Keratinocyte (primary cell): Measurements from ENCODE around the gene NEURL3.

Source experiments
- EZH2 ChIP-seq: IDR thresholded peaks from one replicate; pipeline ENCODE4 v1.6.1; 2012; ENCODE audit warnings: inconsistent platforms, mild to moderate bottlenecking, low read length, moderate library complexity
- TF ChIP-seq, protein P1 (sequence below), 3 experiments: IDR thresholded peaks in 1 of 3; conservative IDR thresholded peaks in 1 of 3; optimal IDR thresholded peaks in 1 of 3; 2 replicates in 2 of 3; 3 replicates in 1 of 3; pipeline versions ENCODE3 to v1.5.1; 2011; ENCODE audit warnings: low read length in 3 of 3, mild to moderate bottlenecking in 3 of 3, moderate library complexity in 2 of 3, control low read depth in 1 of 3, inconsistent platforms in 1 of 3; ENCODE audit not compliant: insufficient read depth in 2 of 3; ENCODE audit errors: extremely low read depth in 1 of 3

DNA sequence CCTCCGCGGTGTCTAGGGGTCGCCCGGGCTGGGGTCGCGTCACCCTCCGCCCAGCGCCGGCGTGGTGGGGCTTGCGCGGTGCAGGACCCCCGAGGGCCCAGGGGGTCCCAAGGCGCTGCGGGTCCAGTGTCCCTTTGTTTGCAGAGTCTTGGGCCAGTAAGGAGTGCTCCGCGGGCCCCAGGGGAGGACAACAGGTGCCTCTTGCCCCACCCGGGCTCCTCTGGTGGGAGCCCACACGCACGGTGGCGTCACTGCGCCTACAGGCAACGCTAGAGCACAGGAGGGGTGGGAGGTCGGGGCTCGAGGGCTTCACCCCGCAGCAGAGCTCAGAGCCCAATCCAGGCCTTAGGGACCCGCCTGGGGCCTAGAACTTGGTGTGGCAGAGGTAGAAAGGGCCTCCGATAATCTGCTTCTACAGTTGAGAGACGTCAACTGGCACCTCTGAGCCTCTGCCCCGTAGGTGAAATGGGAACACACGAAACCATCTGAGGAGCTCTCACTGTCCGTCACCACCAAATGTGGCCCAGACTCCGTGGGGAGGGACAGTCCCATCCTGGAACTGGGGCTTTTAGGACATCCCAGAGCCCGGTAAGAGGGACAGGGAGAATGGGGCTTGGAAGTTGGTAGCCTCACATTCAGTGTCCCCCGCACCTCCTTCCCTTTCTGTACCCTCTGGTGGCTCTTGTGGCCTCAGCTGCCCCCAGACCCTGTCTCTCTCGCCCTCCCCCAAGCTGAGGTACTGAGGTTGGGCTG is 32.8 kb upstream of the NEURL3 start:
- TF ChIP-seq, protein P1, sequence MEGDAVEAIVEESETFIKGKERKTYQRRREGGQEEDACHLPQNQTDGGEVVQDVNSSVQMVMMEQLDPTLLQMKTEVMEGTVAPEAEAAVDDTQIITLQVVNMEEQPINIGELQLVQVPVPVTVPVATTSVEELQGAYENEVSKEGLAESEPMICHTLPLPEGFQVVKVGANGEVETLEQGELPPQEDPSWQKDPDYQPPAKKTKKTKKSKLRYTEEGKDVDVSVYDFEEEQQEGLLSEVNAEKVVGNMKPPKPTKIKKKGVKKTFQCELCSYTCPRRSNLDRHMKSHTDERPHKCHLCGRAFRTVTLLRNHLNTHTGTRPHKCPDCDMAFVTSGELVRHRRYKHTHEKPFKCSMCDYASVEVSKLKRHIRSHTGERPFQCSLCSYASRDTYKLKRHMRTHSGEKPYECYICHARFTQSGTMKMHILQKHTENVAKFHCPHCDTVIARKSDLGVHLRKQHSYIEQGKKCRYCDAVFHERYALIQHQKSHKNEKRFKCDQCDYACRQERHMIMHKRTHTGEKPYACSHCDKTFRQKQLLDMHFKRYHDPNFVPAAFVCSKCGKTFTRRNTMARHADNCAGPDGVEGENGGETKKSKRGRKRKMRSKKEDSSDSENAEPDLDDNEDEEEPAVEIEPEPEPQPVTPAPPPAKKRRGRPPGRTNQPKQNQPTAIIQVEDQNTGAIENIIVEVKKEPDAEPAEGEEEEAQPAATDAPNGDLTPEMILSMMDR (optimal IDR thresholded peaks at IDR 0.05 in 1 of 3, IDR thresholded peaks at IDR 0.05 in 1 of 3, conservative IDR thresholded peaks at IDR 0.05 in 1 of 3; ENCODE audit: extremely low read depth in 1 of 3, insufficient read depth in 2 of 3, low read length in 3 of 3), result no peak
- TF ChIP-seq EZH2, result no peak
